SKM-1 treated with dmso at 0.1 percent for 144 hours (cell line): ENCODE results near the gene USP24.

Experiments used
- DNase-seq: peaks from one replicate; lab custom pipeline; 2025; ENCODE audit not compliant: unreplicated experiment; lab: John Stamatoyannopoulos, UW

USP24 gene

DNA sequence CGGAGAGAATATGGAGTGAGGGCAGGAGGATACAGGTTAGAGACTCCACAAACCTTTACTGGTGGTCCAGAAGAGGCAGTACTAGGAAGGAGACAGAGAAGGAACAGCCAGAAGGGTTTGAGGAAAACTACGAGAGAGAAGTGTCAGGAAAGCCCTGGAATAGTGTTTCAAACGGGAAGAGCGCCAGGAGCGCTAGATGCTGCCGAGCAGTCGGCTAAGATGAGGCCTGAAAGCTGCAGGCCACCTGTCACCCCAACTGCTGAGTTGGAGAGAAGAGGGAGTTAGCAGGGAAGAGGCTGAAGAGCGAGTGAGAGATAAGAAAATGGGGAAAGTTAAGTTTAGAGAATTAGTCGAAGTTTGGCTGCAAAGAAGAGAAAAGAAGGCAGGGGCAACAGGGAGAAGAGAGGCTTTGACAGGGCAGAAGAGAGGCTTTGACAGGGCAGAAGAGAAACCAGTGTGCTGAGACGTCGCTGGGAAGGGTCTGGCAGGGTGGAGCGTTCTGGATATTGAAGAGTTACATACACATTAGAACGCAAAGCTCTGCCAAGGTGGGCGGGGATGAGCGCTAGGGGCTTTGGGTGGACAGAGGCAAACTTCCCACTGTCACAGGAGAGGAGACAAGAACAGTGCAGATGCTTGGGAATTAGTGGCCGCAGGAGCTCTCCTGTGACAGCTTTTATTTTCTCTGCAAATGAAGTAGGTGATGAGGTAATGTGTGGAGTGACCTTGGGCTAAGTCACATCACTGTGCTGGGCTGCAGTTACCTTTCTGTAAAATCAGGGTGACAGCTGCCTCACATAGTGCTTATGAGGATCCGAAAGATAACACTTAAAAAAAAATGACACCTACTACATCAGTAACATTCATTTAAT is 144.6 kb downstream of the USP24 start:
- DNase-seq, result no peak

GRCh38 chr1:55069280-55069679 is 145.9 kb downstream of the USP24 start:
- DNase-seq, result no peak

DNA sequence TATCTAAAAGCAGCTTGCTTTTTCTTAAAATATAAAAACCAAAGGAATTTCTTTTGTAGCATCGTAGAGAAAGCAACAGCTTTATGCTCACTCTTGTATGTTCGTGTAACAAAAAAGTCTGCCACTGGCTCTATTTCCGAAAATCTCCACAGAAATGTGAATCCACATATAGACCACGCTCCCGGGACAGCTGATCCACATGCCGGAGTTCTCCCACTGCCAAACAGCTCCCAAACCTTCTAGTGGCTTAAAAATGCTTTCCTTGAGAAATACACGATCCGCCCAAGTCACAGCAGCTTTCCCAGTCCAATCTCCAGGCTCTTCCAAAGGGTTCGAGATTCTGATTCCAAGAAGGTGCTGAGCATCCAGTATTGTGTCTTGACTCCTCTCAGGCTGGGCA is 146.5 kb downstream of the USP24 start:
- DNase-seq, result no peak

GRCh38 chr1:55067914-55068313 is 147.2 kb downstream of the USP24 start:
- DNase-seq, result no peak

DNA sequence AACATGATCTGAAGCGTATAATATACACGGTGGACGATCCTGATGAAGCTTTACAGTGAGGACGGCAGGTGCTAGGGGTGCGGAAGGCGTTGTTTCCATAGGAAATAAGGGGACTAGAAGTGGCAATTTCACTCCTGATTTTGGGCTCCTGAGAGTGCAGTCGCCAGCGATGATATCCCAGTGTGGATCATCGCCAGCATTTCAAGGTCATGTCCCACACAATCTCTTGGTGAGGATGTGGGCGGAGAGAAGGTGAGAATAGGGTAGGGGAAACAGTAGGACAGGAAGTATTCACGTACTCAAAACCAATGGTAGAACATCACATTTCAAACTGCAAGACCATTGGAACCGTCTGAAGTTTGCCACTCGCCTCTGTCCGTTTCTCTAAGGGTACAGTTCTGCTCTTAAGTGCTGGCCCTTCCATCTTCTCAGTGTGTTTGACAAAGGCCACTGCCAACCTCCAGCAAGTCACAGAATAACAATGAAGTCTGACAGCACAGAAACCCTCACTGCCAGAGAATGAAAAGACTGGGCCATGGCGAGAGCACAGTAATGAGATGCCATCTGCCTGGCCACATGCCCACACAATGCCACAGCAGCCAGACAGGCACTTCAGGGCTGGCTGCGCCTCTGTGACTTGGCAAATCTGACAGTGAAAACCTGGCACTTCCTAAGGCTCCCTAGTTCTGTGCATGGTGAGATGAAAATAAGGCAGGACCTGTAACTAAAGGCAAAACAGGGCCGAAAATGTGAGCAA is 148.0 kb downstream of the USP24 start:
- no peak for DNase-seq

GRCh38 chr1:55065648-55066047 is 149.5 kb downstream of the USP24 start:
- DNase-seq, result no peak

DNA sequence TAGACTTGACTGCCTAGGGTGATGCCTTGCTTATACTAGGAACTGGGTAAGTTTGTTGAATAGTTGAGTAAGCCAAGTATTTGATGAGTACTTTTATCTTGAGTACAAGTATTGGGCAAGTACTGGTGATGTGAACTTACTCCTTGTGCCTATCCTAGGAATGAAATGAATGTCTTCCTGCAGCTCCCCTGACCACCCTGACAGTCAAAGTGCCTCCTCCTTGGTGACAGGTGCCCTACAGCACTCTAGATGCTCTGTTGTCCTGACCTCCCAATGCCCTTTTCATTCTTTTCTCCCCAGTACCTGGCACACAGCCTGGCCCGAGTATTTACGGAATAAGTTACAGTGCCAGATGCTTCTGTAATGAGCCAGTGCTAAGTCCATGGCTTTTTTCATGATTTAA is 150.3 kb downstream of the USP24 start:
- DNase-seq, result no peak

DNA sequence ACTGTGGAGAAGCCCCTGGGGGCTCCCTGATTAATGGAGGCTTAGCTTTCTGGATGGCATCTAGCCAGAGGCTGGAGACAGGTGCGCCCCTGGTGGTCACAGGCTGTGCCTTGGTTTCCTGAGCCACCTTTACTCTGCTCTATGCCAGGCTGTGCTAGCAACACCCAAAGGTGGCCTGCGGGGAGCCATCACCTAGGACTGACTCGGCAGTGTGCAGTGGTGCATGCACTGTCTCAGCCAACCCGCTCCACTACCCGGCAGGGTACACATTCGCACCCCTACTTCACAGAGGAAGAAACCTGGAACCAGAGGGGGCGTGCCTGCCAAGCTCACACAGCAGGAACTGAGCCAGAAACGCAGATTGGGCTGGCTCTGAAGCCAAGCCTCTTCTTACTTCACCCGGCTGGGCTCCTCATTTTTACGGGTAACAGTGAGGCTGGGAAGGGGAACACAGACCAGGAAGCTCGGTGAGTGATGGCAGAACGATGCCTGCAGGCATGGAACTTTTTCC is 151.0 kb downstream of the USP24 start:
- no peak for DNase-seq

DNA sequence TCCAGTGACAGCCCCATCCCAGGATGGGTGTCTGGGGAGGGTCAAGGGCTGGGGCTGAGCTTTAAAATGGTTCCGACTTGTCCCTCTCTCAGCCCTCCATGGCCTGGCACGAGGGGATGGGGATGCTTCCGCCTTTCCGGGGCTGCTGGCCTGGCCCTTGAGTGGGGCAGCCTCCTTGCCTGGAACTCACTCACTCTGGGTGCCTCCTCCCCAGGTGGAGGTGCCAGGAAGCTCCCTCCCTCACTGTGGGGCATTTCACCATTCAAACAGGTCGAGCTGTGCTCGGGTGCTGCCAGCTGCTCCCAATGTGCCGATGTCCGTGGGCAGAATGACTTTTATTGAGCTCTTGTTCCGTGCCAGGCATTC is 151.6 kb downstream of the USP24 start:
- no peak for DNase-seq

DNA sequence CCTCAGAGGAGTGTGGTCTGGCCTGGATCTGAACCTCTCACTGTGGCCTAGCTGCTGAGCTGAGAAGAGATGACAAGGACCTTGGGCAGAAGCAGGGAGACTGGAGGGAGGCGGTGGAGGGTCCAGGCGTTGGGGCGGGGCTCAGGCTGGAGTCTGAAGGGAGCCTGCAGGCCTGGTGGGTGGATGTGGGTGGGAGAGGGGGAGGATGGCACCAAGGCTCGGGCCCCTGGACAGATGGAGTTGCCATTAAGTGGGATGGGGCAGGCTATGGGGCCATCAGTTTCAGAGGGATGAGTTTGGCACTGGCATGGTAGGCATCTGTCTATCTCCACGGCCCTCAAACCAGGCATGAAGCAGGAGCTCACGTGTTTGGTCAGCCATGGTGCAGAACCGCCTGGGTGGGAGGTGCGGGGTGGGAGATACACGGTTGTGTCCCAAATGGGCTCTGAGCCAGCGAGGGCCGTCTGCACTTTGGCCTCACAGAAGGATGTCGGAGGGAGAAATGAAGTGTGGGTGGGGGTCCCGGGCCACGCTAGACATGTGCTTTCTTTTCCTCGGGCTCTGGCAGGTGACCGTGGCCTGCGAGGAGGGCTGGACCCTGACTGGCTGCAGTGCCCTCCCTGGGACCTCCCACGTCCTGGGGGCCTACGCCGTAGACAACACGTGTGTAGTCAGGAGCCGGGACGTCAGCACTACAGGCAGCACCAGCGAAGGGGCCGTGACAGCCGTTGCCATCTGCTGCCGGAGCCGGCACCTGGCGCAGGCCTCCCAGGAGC is 152.2 kb downstream of the USP24 start:
- DNase-seq, result no peak

DNA sequence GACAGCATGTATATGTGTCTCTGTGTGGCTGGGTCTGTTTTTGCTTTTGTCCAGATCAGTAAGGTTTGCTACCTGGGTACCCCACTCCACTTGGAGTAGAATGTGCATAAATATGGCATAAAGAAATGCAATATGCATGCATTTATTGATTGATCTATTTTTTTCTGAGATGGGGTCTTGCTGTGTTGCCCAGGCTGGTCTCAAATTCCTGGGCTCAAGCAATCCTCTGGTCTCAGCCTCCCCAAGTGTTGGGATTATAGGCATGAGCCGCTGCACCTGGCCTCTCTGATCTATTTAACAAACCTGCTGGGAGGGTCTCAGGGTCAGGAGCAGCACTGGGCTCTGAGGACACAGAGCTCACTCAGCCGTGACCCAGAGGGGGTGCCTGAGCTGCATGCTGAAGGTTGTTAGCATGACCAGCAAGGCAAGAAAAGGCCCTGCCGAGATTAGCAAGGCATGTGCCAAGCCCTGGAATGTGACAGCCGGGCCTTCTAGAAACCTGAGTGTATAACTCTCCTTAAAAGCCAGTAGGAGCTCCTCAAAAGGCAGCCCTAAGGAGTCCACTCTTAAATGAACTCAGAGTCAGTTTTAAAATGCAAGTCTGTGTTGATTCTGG is 153.3 kb downstream of the USP24 start:
- no peak for DNase-seq

DNA sequence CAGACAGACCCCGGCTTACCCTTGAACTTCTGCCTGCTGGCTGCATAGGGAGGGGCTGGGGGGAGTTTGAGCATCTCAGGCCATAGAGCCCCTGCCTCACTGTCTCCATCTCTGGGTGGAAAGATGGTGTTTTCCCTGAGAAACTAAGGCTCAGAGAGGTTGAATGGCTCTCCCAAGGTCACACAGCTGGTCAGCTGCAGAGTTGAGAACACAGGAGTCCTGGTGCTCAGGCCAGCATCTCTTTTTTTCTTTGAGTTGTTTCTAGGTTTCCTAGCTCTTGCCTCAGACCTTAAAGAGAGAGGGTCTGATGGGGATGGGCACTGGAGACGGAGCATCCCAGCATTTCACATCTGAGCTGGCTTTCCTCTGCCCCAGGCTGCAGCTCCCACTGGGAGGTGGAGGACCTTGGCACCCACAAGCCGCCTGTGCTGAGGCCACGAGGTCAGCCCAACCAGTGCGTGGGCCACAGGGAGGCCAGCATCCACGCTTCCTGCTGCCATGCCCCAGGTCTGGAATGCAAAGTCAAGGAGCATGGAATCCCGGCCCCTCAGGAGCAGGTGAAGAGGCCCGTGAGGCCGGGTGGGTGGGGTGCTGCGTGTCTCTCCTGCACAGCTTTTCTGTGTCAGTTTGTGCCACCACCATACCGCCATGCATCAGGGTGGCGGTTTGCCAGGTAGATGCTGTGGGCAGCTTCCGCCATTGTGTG is 154.0 kb downstream of the USP24 start:
- no peak for DNase-seq

DNA sequence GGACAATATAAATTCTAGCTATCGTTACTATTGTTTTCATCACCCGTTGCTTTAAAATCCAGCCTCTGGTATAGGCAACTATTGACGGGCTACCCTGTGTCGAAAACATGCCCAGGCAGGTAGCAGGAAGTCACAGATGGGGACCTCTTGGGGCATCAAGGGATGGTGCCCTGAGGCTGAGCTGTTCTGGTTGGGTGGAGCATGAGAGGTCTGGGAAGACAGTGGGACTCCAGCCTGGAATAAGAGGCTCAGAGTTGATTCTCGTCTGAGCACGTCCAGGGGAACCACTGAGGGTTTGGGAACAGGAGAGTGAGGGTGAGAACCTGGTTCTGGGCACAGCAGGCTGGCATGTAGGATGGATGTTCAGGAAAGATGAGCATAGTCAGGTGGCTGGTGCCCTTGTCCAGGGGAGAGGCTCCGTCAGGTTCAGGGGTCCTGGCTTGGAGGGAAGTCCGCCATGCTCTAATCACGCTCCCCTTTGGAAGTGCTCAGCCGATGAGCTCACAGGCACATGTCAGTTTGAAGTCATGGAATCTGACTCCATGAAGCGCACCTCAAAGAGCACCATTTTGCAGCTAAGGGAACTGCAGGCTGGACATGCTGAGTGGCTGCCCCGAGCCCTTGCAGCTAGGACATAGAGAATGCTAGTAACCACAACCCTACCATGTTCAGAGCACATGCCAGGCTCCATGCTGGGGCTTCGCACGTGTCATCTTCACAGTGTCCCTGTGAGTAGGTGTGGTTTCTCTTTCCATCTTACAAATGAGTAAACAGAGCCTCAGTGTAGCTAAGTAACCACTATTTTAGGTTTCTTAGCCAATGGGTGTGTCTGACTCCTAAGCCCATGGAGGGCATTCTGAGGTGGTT is 154.8 kb downstream of the USP24 start:
- no peak for DNase-seq

DNA sequence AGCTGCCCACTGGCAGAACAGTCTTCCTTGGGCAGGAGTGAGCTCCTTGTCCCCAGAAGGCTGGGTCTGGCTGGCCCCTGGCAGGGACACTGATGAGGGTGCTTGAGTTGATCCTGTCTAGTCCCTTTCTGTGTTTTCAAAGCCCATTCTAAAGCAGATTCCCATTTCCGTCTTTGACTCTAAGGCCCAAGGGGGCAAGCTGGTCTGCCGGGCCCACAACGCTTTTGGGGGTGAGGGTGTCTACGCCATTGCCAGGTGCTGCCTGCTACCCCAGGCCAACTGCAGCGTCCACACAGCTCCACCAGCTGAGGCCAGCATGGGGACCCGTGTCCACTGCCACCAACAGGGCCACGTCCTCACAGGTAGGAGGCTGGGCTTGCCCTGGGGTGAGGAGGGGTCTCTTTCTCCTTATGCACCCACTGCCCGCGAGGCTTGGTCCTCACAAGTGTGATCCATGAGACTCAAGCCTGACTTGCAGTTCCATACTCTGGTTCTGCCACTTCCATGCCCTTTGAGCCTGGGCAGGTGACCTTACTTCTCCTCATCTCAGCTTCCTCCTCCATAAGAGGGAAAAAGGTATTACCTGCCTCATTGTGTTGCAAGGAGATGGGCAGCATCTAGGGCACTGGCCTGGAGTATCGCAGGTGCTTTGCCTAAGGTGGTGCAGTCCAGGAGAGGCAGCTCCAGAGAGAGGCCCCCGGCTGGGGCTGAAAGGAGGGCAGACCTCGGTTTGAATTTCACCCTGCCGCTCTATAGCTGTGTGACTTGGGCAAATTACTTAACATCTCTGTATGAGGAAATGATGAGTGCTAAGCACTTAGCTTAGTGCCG is 155.6 kb downstream of the USP24 start:
- DNase-seq, result no peak

- DNase-seq, result no peak
These were observed 157.2 kb downstream of the USP24 start for GRCh38 chr1:55057956-55058298.

DNA sequence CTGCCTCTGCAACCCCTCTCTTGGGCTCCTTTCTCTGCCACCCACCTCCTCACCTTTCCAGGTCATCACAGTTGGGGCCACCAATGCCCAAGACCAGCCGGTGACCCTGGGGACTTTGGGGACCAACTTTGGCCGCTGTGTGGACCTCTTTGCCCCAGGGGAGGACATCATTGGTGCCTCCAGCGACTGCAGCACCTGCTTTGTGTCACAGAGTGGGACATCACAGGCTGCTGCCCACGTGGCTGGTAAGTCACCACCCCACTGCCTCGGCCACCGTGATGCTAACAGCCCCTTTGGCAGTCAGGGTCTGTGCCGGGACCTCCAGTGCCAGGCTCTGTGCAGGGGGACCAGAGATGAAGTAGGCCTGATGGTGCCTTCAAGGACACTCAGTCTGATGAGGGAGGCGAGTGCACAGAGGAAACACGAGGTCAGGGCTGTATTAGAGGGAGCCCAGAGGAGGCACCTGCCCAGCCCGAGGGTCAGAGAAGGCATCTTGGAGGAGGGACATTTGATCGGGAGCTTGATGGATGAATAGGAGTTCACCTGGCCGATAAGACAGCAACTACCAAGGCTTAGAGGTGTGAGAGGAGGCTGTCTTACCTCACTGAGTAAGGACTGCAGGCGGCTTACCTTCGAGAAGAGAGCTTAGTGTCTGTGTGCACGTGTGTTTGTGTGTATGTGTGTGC is 157.8 kb downstream of the USP24 start:
- no peak for DNase-seq

- no peak for DNase-seq
These were observed 158.6 kb downstream of the USP24 start for GRCh38 chr1:55056632-55056992.

GRCh38 chr1:55055951-55056631 is 159.1 kb downstream of the USP24 start:
- DNase-seq, result no peak
